Kidney (tissue), 14 donors: ENCODE results near the gene ALDH1L2. TPM values are rescaled to one million over a fixed set of nuclear protein-coding genes. Genes with fewer than 3 reads are reported as not detected.
"Not testable (repeated sequence)": the region's sequence is repeated elsewhere in the genome, so short reads cannot be mapped to it uniquely, and the experiment has no call there.

Experiments used
- DNase-seq, 5 donors: peaks; one replicate each; pipeline ENCODE4 v3.0.0-alpha.2; 2013 to 2020
- FAIRE-seq: peaks from 2 replicates; lab custom pipeline; 2012; peaks lifted over from hg19 to GRCh38; lab: Jason Lieb, UNC
- H3K27ac ChIP-seq, 2 donors: one replicate each; pipeline ENCODE4 v1.7.0; 2013; ENCODE audit warnings: low read depth in 2 of 2, low read length in 2 of 2, inconsistent platforms in 1 of 2
- H3K27me3 ChIP-seq: one replicate; pipeline ENCODE4 v1.7.1; 2013; ENCODE audit warnings: low read length, inconsistent platforms; ENCODE audit not compliant: control insufficient read depth, insufficient read depth
- H3K36me3 ChIP-seq, 3 donors: one replicate each; pipeline versions ENCODE4 v1.7.0 to v1.7.1; 2013; ENCODE audit warnings: low read length in 3 of 3, control low read depth in 1 of 3, inconsistent platforms in 1 of 3; ENCODE audit not compliant: insufficient read depth in 3 of 3, control insufficient read depth in 2 of 3
- H3K4me1 ChIP-seq, 3 donors: one replicate each; pipeline versions ENCODE4 v1.7.0 to v1.7.1; 2013; ENCODE audit warnings: low read length in 3 of 3, inconsistent platforms in 1 of 3, low read depth in 1 of 3; ENCODE audit not compliant: control insufficient read depth in 2 of 3, insufficient read depth in 2 of 3
- H3K4me3 ChIP-seq, 3 donors: one replicate each; pipeline versions ENCODE4 v1.7.0 to v1.8.1; 2013; ENCODE audit warnings: low read length in 3 of 3, control low read depth in 1 of 3, inconsistent platforms in 1 of 3
- H3K9ac ChIP-seq, 3 donors: one replicate each; pipeline versions ENCODE4 v1.7.0 to v1.7.1; 2013; ENCODE audit warnings: low read length in 3 of 3, control low read depth in 1 of 3, inconsistent platforms in 1 of 3
- H3K9me3 ChIP-seq, 3 donors: one replicate each; pipeline versions ENCODE4 v1.7.0 to v1.7.1; 2013; ENCODE audit warnings: low read length in 3 of 3, control low read depth in 1 of 3, inconsistent platforms in 1 of 3; ENCODE audit not compliant: control insufficient read depth in 2 of 3, insufficient read depth in 1 of 3
- CTCF ChIP-seq: IDR thresholded peaks from 3 replicates; pipeline ENCODE4 v1.5.1; 2012; ENCODE audit warnings: mild to moderate bottlenecking, moderate library complexity, borderline replicate concordance; ENCODE audit not compliant: insufficient read depth; ENCODE audit errors: extremely low read depth
- intact Hi-C: fragments of 100-400 bp; cut with DNase I; formaldehyde crosslinking; loops from one replicate; pipeline ENCODE4 v1.11.1; 2022
- polyA plus RNA-seq: library from polyadenylated mRNA; stranded (reverse); fragments of 350-450 nt; fragmentation: Illumina TruSeq; extraction: RNeasy Lipid Tissue Mini Kit (QIAGEN cat#74804); gene quantifications from one replicate; pipeline ENCODE4 v1.2.3, GENCODE V29; 2014; ENCODE audit warnings: low read depth, low replicate concordance; ENCODE audit not compliant: insufficient read depth
- total RNA-seq: library from RNA; stranded (reverse); fragmentation: NEBNext Ultra II Directional; extraction: Animal tissue kit (Norgen Biotek cat#: 25700); gene quantifications from one replicate; pipeline ENCODE4 v1.2.1, GENCODE V29; 2021
- donor health status: control.
- donor health status: control.
- donor health status: control.
- donor health status: control.
- donor health status: control.
- donor health status: DM: yes; HTN: yes; CAD: no.
- donor health status: Normal renal cell carcinoma (clear cell type).

Gene ALDH1L2
- total and polyA plus RNA-seq, 2 donors from 2014 or later: 0.28 to 17.2 TPM

- TF ChIP-seq CTCF: no peak
- no peak for DNase-seq
- H3K9ac ChIP-seq: no peak overlapping the region
- no peak overlapping the region for H3K4me3 ChIP-seq
- no peak overlapping the region for H3K27ac ChIP-seq
- FAIRE-seq: no peak
- H3K9me3 ChIP-seq: peaks cover 0 to 2% (median 0%) of the 10 kb centered on the region in 3 donors
- H3K36me3 ChIP-seq: no peaks in the 10 kb centered on the region
- no peaks in the 10 kb centered on the region for H3K27me3 ChIP-seq
- H3K4me1 ChIP-seq: no peaks in the 10 kb centered on the region
- intact Hi-C loops: no loop called here
Observed at GRCh38 chr12:105100207-105100985, 16.1 kb upstream of the ALDH1L2 start.

- Histone ChIP-seq H3K9me3 (peaks cover 0 to 4% (median 0%) of the 10 kb centered on the region in 3 donors), H3K27ac (no peak overlapping the region), H3K4me1 (no peaks in the 10 kb centered on the region), H3K27me3 (no peaks in the 10 kb centered on the region), H3K4me3 (no peak overlapping the region), H3K9ac (no peak overlapping the region), H3K36me3 (no peaks in the 10 kb centered on the region)
- no peak for FAIRE-seq
- intact Hi-C loops: no loop called here
- TF ChIP-seq CTCF: no peak
- DNase-seq: no peak
Observed at GRCh38 chr12:105099356-105099755, 15.1 kb upstream of the ALDH1L2 start.

- H3K4me1 ChIP-seq, intact Hi-C loops, H3K4me3 ChIP-seq, FAIRE-seq, DNase-seq, H3K27ac ChIP-seq, H3K27me3 ChIP-seq, H3K36me3 ChIP-seq, H3K9me3 ChIP-seq, H3K9ac ChIP-seq: not testable (repeated sequence)
Observed at GRCh38 chr12:105095338-105095737, 11.1 kb upstream of the ALDH1L2 start.

GRCh38 chr12:105092336-105092735, 8.1 kb upstream of the ALDH1L2 start:
- H3K4me3 ChIP-seq: peak overlapping the region in 1 of 3 donors; percentile 35
- no peak for TF ChIP-seq CTCF
- H3K27me3 ChIP-seq: no peaks in the 10 kb centered on the region
- FAIRE-seq (no peak), DNase-seq (no peak)
- intact Hi-C loops: no loop called here
- H3K9me3 ChIP-seq: peaks cover 0 to 4% (median 2%) of the 10 kb centered on the region in 3 donors
- no peaks in the 10 kb centered on the region for H3K36me3 ChIP-seq
- no peak overlapping the region for H3K27ac ChIP-seq
- no peak overlapping the region for H3K9ac ChIP-seq
- no peaks in the 10 kb centered on the region for H3K4me1 ChIP-seq
